Mucosa of descending colon (tissue), 3 donors: ENCODE data around the gene OMA1. TPM values are rescaled to one million over a fixed set of nuclear protein-coding genes. Genes with fewer than 3 reads are reported as not detected.
"Not testable (repeated sequence)": the region's sequence is repeated elsewhere in the genome, so short reads cannot be mapped to it uniquely, and the experiment has no call there.

ENCODE experiments used
- ATAC-seq: fragments of 200-7000 bp; cut with Tn5 transposase; one replicate; pipeline ENCODE4 v1.9.1; 2020; ENCODE audit warnings: mild to moderate bottlenecking, moderate library complexity
- DNase-seq, 3 donors: peaks; one replicate each; pipeline ENCODE4 v3.0.0-alpha.2; 2020
- H3K36me3 ChIP-seq: fragments of 200-600 bp; one replicate; pipeline ENCODE4 v1.8.0; 2021; ENCODE audit warnings: low read depth, mild to moderate bottlenecking
- H3K4me1 ChIP-seq: fragments of 200-600 bp; one replicate; pipeline ENCODE4 v1.8.0; 2021; ENCODE audit warnings: low read depth, mild to moderate bottlenecking
- H3K4me3 ChIP-seq: fragments of 200-600 bp; one replicate; pipeline ENCODE4 v1.8.0; 2021; ENCODE audit warnings: mild to moderate bottlenecking
- H3K9me3 ChIP-seq: fragments of 200-600 bp; one replicate; pipeline ENCODE4 v1.8.0; 2021; ENCODE audit warnings: mild to moderate bottlenecking
- CTCF ChIP-seq: fragments of 200-600 bp; IDR thresholded peaks from one replicate; pipeline ENCODE4 v1.8.0; 2022; ENCODE audit warnings: antibody characterized with exemption, mild to moderate bottlenecking
- intact Hi-C, 2 donors: fragments of 100-400 bp; cut with DNase I in 1 of 2; cut with micrococcal nuclease in 1 of 2; formaldehyde crosslinking; loops; one replicate each; pipeline versions ENCODE4 v1.11.0 to v1.11.1; 2022; cut with DNase I, micrococcal nuclease
- total RNA-seq, 3 donors: library from RNA; stranded (reverse); fragmentation: NEBNext Ultra II Directional in 2 of 3; extraction: Animal tissue kit (Norgen Biotek cat#: 25700) in 2 of 3; gene quantifications; one replicate each; pipeline versions ENCODE4 v1.2.1 to v1.2.4, GENCODE V29; 2021 to 2023
- donor health status: DM: no; HTN: no; CAD: no; lungs with moderate emphysema.
- donor health status: DM: no; HTN: no; CAD: no.
- donor health status: DM: no; HTN: yes; CAD: no.

Gene OMA1
- total RNA-seq, 3 donors from 2014 or later: 20.4 to 42.4 (median 32.4) TPM

- H3K36me3 ChIP-seq: no peaks in the 10 kb centered on the region
- DNase-seq: no peak
- H3K9me3 ChIP-seq: no peaks in the 10 kb centered on the region
- no peaks in the 10 kb centered on the region for H3K4me1 ChIP-seq
- TF ChIP-seq CTCF: no peak
- ATAC-seq: no peak
- no peak overlapping the region for H3K4me3 ChIP-seq
- intact Hi-C loops: no loop called here
These were observed 21.8 kb upstream of the OMA1 start for GRCh38 chr1:58568271-58568860.

- DNase-seq: no peak
- Histone ChIP-seq H3K9me3 (no peaks in the 10 kb centered on the region), H3K4me3 (no peak overlapping the region), H3K36me3 (no peaks in the 10 kb centered on the region), H3K4me1 (no peaks in the 10 kb centered on the region)
- no peak for TF ChIP-seq CTCF
- intact Hi-C loops: no loop called here
- ATAC-seq: no peak
These were observed 19.8 kb upstream of the OMA1 start for GRCh38 chr1:58566339-58566738.

- H3K4me3 ChIP-seq, intact Hi-C loops, DNase-seq, ATAC-seq, H3K36me3 ChIP-seq, H3K9me3 ChIP-seq, H3K4me1 ChIP-seq: not testable (repeated sequence)
These were observed 17.2 kb upstream of the OMA1 start for GRCh38 chr1:58563715-58564114.

- ATAC-seq: no peak
These were observed 15.1 kb upstream of the OMA1 start for GRCh38 chr1:58561633-58562032.

GRCh38 chr1:58555393-58555792 lies 8.9 kb upstream of the OMA1 start:
- no peak for ATAC-seq

More at GRCh38 chr1:58561633-58562032, 15.1 kb upstream of the OMA1 start:
- no peaks in the 10 kb centered on the region for H3K36me3 ChIP-seq
- no peaks in the 10 kb centered on the region for H3K4me1 ChIP-seq
- no peak for TF ChIP-seq CTCF
- H3K4me3 ChIP-seq: no peak overlapping the region
- H3K9me3 ChIP-seq: no peaks in the 10 kb centered on the region
- intact Hi-C loops: no loop called here
- no peak for DNase-seq

More at GRCh38 chr1:58555393-58555792, 8.9 kb upstream of the OMA1 start:
- Histone ChIP-seq H3K36me3 (no peaks in the 10 kb centered on the region), H3K4me1 (no peaks in the 10 kb centered on the region), H3K9me3 (no peaks in the 10 kb centered on the region), H3K4me3 (no peak overlapping the region)
- TF ChIP-seq CTCF: no peak
- DNase-seq: no peak
- intact Hi-C loops: no loop called here
